HEK293 (cell line): ENCODE data around the gene TNKS1BP1.

Source experiments
- CTCF ChIA-PET: fragments of 350-600 bp; formaldehyde crosslinking; extraction: SDS; loops from one replicate; lab custom pipeline; 2021; ENCODE audit warnings: antibody characterized with exemption; lab: Yijun Ruan, JAX
- POLR2A ChIA-PET: fragments of 300-600 bp; formaldehyde crosslinking; extraction: SDS; loops from one replicate; lab custom pipeline; 2020; ENCODE audit warnings: antibody characterized with exemption, inconsistent platforms; lab: Yijun Ruan, JAX
- H3K27ac ChIP-seq: fragments of 200-500 bp; sonication (Bioruptor generic); 2 replicates; pipeline ENCODE4 v1.5.1; 2014; ENCODE audit warnings: low read depth, low read length, control low read depth, inconsistent platforms; ENCODE audit errors: extremely low read depth
- H3K36me3 ChIP-seq, 2 experiments: fragments of 200-500 bp in 1 of 2; sonication (Bioruptor generic) in 1 of 2; 1 replicate in 1 of 2; 2 replicates in 1 of 2; pipeline ENCODE4 v1.5.1; 2014 to 2017; ENCODE audit warnings: inconsistent platforms in 2 of 2, low read length in 2 of 2; ENCODE audit not compliant: control insufficient read depth in 2 of 2, insufficient read depth in 1 of 2
- H3K4me1 ChIP-seq: fragments of 200-500 bp; sonication (Bioruptor generic); 2 replicates; pipeline ENCODE4 v1.5.1; 2014; ENCODE audit warnings: mild to moderate bottlenecking, low read length, inconsistent platforms; ENCODE audit not compliant: control insufficient read depth, insufficient read depth
- H3K4me3 ChIP-seq: 2 replicates; pipeline ENCODE4 v1.5.1; 2011; ENCODE audit warnings: low read depth, mild to moderate bottlenecking, control low read depth, low read length, moderate library complexity
- H3K9me3 ChIP-seq: fragments of 200-500 bp; sonication (Bioruptor generic); 2 replicates; pipeline ENCODE4 v1.5.1; 2014; ENCODE audit warnings: low read depth, low read length, inconsistent platforms; ENCODE audit not compliant: control insufficient read depth, insufficient read depth
- KLF1 ChIP-seq: fragments of 450-650 bp; formaldehyde crosslinking; IDR thresholded peaks from 2 replicates; pipeline ENCODE4 v1.5.1; 2016; ENCODE audit warnings: missing biosample characterization, missing genetic modification characterization
- OVOL3 ChIP-seq: fragments of 450-650 bp; formaldehyde crosslinking; IDR thresholded peaks from 2 replicates; pipeline ENCODE4 v1.5.1; 2016; ENCODE audit warnings: missing biosample characterization, missing genetic modification characterization
- SCRT1 ChIP-seq: fragments of 450-650 bp; formaldehyde crosslinking; IDR thresholded peaks from 2 replicates; pipeline ENCODE4 v1.5.1; 2016; ENCODE audit warnings: missing biosample characterization, missing genetic modification characterization, borderline replicate concordance
- ZBTB20 ChIP-seq: fragments of 450-650 bp; formaldehyde crosslinking; IDR thresholded peaks from 2 replicates; pipeline ENCODE4 v1.5.1; 2016; ENCODE audit warnings: missing biosample characterization, missing genetic modification characterization
- ZBTB21 ChIP-seq: fragments of 450-650 bp; formaldehyde crosslinking; IDR thresholded peaks from 2 replicates; pipeline ENCODE4 v1.5.1; 2017; ENCODE audit warnings: missing biosample characterization, missing genetic modification characterization
- ZBTB7A ChIP-seq: fragments of 450-650 bp; formaldehyde crosslinking; IDR thresholded peaks from 2 replicates; pipeline ENCODE4 v1.5.1; 2016; ENCODE audit warnings: low read depth, missing biosample characterization, missing genetic modification characterization
- ZFHX2 ChIP-seq: fragments of 450-650 bp; formaldehyde crosslinking; conservative IDR thresholded peaks from 2 replicates; pipeline ENCODE4 v1.5.1; 2016; ENCODE audit warnings: missing biosample characterization, missing genetic modification characterization
- ZIC2 ChIP-seq: fragments of 450-650 bp; formaldehyde crosslinking; IDR thresholded peaks from 2 replicates; pipeline ENCODE4 v1.5.1; 2016; ENCODE audit warnings: missing biosample characterization, missing genetic modification characterization
- ZNF133 ChIP-seq: fragments of 450-650 bp; formaldehyde crosslinking; IDR thresholded peaks from 2 replicates; pipeline ENCODE4 v1.5.1; 2016; ENCODE audit warnings: missing biosample characterization, missing genetic modification characterization
- ZNF169 ChIP-seq: fragments of 450-650 bp; formaldehyde crosslinking; IDR thresholded peaks from 2 replicates; pipeline ENCODE4 v1.5.1; 2016; ENCODE audit warnings: missing biosample characterization, missing genetic modification characterization
- ZNF311 ChIP-seq: fragments of 450-650 bp; formaldehyde crosslinking; IDR thresholded peaks from 2 replicates; pipeline ENCODE4 v1.5.1; 2017; ENCODE audit warnings: missing biosample characterization, missing genetic modification characterization, borderline replicate concordance
- ZNF404 ChIP-seq: fragments of 450-650 bp; formaldehyde crosslinking; IDR thresholded peaks from 2 replicates; pipeline ENCODE4 v1.5.1; 2017; ENCODE audit warnings: missing biosample characterization, missing genetic modification characterization
- ZNF510 ChIP-seq: fragments of 450-650 bp; formaldehyde crosslinking; IDR thresholded peaks from 2 replicates; pipeline ENCODE4 v1.5.1; 2018; ENCODE audit warnings: mild to moderate bottlenecking, missing genetic modification characterization, missing biosample characterization; ENCODE audit not compliant: insufficient replicate concordance
- ZNF707 ChIP-seq: fragments of 450-650 bp; formaldehyde crosslinking; IDR thresholded peaks from 2 replicates; pipeline ENCODE4 v1.5.1; 2016; ENCODE audit warnings: missing biosample characterization, missing genetic modification characterization
- ZNF768 ChIP-seq: fragments of 450-650 bp; formaldehyde crosslinking; IDR thresholded peaks from 2 replicates; pipeline ENCODE4 v1.5.1; 2018; ENCODE audit warnings: missing biosample characterization, mild to moderate bottlenecking, missing genetic modification characterization
- ZNF777 ChIP-seq: fragments of 450-650 bp; formaldehyde crosslinking; IDR thresholded peaks from 2 replicates; pipeline ENCODE4 v1.5.1; 2017; ENCODE audit warnings: missing biosample characterization, missing genetic modification characterization, borderline replicate concordance
- TF ChIP-seq, protein P1 (sequence below): fragments of 450-650 bp; formaldehyde crosslinking; IDR thresholded peaks from 2 replicates; pipeline ENCODE4 v1.5.1; 2016; ENCODE audit warnings: missing biosample characterization, missing genetic modification characterization
- TF ChIP-seq, protein P2 (sequence below): fragments of 450-650 bp; formaldehyde crosslinking; IDR thresholded peaks from 2 replicates; pipeline ENCODE4 v1.5.1; 2016; ENCODE audit warnings: missing biosample characterization, missing genetic modification characterization
- TF ChIP-seq, protein P3 (sequence below): fragments of 450-650 bp; formaldehyde crosslinking; IDR thresholded peaks from 2 replicates; pipeline ENCODE4 v1.5.1; 2016; ENCODE audit warnings: missing biosample characterization, missing genetic modification characterization

Gene TNKS1BP1

DNA sequence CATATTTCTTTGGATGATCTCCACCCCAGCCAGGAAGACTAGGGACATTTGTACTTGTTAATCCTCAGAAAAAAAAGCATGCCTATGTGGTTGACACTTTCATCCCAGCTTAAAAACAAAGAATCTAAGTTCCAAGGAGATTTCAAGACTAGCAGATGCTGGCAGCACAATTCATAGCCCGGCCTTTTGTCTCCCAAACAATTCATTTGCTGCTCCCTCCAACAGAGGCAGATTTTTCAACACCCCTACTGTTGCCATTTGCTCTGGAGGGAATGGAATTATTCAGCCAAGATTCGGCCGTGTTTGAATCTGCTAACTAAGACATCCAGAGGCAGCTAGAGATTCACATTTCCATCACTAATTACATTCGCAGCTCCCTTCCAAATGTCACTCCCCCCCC, 28.7 kb upstream of the TNKS1BP1 start:
- Histone ChIP-seq H3K36me3 (no peaks in the 10 kb centered on the region), H3K4me3 (no peak overlapping the region), H3K9me3 (no peaks in the 10 kb centered on the region)
- no peak for TF ChIP-seq ZNF404 (tag by site-specific recombination)
- no peak for TF ChIP-seq ZNF311 (tag by site-specific recombination)
- TF ChIP-seq KLF1 (tag by site-specific recombination), result no peak
- TF ChIP-seq, all 188 proteins: peak for 0
- Histone ChIP-seq H3K27ac (no peak overlapping the region), H3K4me1 (no peaks in the 10 kb centered on the region)
- CTCF ChIA-PET, result interaction anchor here (0.5 to 3.1 kb wide), 5 partner anchors 8 to 291 kb away, joined by 3 to 13 read pairs (median 4); no protein-coding TSS in a partner anchor
- POLR2A ChIA-PET, result interaction anchor here (0.8 kb wide), 1 partner anchor 28 kb away, joined by 3 read pairs; the partner anchor contains the start of gene TNKS1BP1

DNA sequence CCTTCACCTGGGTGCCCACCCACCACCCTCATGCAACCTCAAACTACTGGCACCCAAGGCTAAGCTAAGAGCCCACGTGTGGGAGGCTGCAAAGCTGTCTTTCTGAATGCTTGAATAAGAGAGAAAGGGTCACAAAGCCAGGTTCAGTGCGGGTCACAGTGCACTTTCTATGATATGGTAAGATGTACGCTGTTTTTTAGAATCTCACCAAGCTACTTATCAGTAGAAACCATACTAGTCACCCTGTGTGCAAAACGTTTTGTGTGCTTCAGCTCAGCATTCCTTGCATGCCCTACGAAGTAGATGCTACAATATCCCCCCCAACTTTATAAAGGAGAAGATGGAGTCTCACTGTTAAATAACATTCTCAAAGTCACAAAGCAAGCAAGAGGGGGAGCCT, 28.3 kb upstream of the TNKS1BP1 start:
- no peak for TF ChIP-seq ZFHX2 (tag by site-specific recombination)
- no peak for TF ChIP-seq ZNF169 (tag by site-specific recombination)
- no peak for TF ChIP-seq ZBTB20 (tag by site-specific recombination)
- TF ChIP-seq OVOL3, result no peak
- TF ChIP-seq, protein P1, sequence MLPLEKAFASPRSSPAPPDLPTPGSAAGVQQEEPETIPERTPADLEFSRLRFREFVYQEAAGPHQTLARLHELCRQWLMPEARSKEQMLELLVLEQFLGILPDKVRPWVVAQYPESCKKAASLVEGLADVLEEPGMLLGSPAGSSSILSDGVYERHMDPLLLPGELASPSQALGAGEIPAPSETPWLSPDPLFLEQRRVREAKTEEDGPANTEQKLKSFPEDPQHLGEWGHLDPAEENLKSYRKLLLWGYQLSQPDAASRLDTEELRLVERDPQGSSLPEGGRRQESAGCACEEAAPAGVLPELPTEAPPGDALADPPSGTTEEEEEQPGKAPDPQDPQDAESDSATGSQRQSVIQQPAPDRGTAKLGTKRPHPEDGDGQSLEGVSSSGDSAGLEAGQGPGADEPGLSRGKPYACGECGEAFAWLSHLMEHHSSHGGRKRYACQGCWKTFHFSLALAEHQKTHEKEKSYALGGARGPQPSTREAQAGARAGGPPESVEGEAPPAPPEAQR (tag by site-specific recombination), result no peak
- TF ChIP-seq, protein P2, sequence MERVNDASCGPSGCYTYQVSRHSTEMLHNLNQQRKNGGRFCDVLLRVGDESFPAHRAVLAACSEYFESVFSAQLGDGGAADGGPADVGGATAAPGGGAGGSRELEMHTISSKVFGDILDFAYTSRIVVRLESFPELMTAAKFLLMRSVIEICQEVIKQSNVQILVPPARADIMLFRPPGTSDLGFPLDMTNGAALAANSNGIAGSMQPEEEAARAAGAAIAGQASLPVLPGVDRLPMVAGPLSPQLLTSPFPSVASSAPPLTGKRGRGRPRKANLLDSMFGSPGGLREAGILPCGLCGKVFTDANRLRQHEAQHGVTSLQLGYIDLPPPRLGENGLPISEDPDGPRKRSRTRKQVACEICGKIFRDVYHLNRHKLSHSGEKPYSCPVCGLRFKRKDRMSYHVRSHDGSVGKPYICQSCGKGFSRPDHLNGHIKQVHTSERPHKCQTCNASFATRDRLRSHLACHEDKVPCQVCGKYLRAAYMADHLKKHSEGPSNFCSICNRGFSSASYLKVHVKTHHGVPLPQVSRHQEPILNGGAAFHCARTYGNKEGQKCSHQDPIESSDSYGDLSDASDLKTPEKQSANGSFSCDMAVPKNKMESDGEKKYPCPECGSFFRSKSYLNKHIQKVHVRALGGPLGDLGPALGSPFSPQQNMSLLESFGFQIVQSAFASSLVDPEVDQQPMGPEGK (tag by site-specific recombination), result no peak
- no peak for TF ChIP-seq ZNF510 (tag by site-specific recombination)
- no peak for TF ChIP-seq ZNF777 (tag by site-specific recombination)
- TF ChIP-seq ZBTB21 (tag by site-specific recombination), result no peak
- TF ChIP-seq, protein P3, sequence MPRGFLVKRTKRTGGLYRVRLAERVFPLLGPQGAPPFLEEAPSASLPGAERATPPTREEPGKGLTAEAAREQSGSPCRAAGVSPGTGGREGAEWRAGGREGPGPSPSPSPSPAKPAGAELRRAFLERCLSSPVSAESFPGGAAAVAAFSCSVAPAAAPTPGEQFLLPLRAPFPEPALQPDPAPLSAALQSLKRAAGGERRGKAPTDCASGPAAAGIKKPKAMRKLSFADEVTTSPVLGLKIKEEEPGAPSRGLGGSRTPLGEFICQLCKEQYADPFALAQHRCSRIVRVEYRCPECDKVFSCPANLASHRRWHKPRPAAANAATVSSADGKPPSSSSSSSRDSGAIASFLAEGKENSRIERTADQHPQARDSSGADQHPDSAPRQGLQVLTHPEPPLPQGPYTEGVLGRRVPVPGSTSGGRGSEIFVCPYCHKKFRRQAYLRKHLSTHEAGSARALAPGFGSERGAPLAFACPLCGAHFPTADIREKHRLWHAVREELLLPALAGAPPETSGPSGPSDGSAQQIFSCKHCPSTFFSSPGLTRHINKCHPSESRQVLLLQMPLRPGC, result no peak
- no peak for TF ChIP-seq ZNF133 (tag by site-specific recombination)
- no peak for TF ChIP-seq ZNF768 (tag by site-specific recombination)
- no peak for TF ChIP-seq ZBTB7A (tag by site-specific recombination)
- no peak for TF ChIP-seq ZNF707 (tag by site-specific recombination)
- TF ChIP-seq SCRT1, result no peak
- no peak for TF ChIP-seq ZIC2 (tag by site-specific recombination)
- Histone ChIP-seq H3K27ac (no peak overlapping the region), H3K9me3 (no peaks in the 10 kb centered on the region), H3K4me3 (no peak overlapping the region), H3K36me3 (no peaks in the 10 kb centered on the region), H3K4me1 (no peaks in the 10 kb centered on the region)
- CTCF ChIA-PET, result interaction anchor here (0.5 to 3.1 kb wide), 6 partner anchors 8 to 292 kb away, joined by 3 to 13 read pairs (median 4); no protein-coding TSS in a partner anchor
- POLR2A ChIA-PET, result interaction anchor here (0.8 to 1.1 kb wide), 2 partner anchors 28 to 107 kb away, joined by 3 read pairs; partner anchors contain the start of genes RTN4RL2 and TNKS1BP1
